Endodermal cell (in vitro differentiated cells): ENCODE results near the gene AFMID. TPM values are rescaled to one million over a fixed set of nuclear protein-coding genes. Genes with fewer than 3 reads are reported as not detected.

Experiments used
- total RNA-seq, 2 donors: library from RNA; stranded (reverse); fragmentation: NEBNext Ultra II Directional in 1 of 2; extraction: Animal tissue kit (Norgen Biotek cat#: 25700) in 1 of 2; gene quantifications; 2 replicates in 1 of 2; 3 replicates in 1 of 2; pipeline ENCODE4 v1.2.1, GENCODE V29; 2021

The AFMID gene
- total RNA-seq, 2 donors from 2014 or later, result 46.5 to 52.4 TPM

Other genes starting within 250 kb of the AFMID start
- gene TNRC6C, start 228.7 kb upstream of the AFMID start, total RNA-seq, result 10 to 100 TPM; 22.4 to 40.2 TPM
- gene TMC6, start 58.6 kb upstream of the AFMID start, total RNA-seq, result 100 to 1,000 TPM; 143 to 149 TPM
- 1 to 10 TPM in 1 of 2 donors, under 1 TPM in 1; 0.90 to 3.0 TPM for gene TMC8, start 56.6 kb upstream of the AFMID start, total RNA-seq
- gene C17orf99, start 41.0 kb upstream of the AFMID start, total RNA-seq, result not detected
- gene SYNGR2, start 18.8 kb upstream of the AFMID start, total RNA-seq, result 10 to 100 TPM; 39.2 to 39.6 TPM
- 10 to 100 TPM; 81.0 to 97.4 TPM for gene TK1, start 310 bp upstream of the AFMID start, total RNA-seq
- gene BIRC5, start 26.9 kb downstream of the AFMID start, total RNA-seq, result 10 to 100 TPM; 59.7 to 89.6 TPM
- under 1 TPM in 1 of 2 donors, not detected in 1; 0.33 TPM for gene TMEM235, start 44.3 kb downstream of the AFMID start, total RNA-seq
- 10 to 100 TPM; 54.2 to 75.3 TPM for gene SOCS3, start 172.7 kb downstream of the AFMID start, total RNA-seq
- gene PGS1, start 191.3 kb downstream of the AFMID start, total RNA-seq, result 10 to 100 TPM; 57.1 to 58.2 TPM